HG02970 (cell line): Measurements from ENCODE around the gene SPRY2.

Experiments
- ATAC-seq: cut with Tn5 transposase; IDR thresholded peaks from one replicate; pipeline ENCODE4 v1.9.1; 2021; ENCODE audit warnings: mild to moderate bottlenecking, moderate library complexity, moderate number of reproducible peaks; ENCODE audit not compliant: unreplicated experiment, low FRiP score

The SPRY2 gene

GRCh38 chr13:80341101-80341755 is at the start of gene SPRY2:
TSS of gene SPRY2 (minus strand) at chr13:80341126. CDS start at chr13:80337705, 3,421 bp downstream.
- ATAC-seq = peak; percentile 55

- ATAC-seq = no peak
These were observed 49.4 kb upstream of the SPRY2 start for GRCh38 chr13:80390338-80390737.

- ATAC-seq = no peak
These were observed 48.4 kb upstream of the SPRY2 start for GRCh38 chr13:80389073-80390038.

GRCh38 chr13:80388506-80388905 is 47.6 kb upstream of the SPRY2 start:
- ATAC-seq = no peak

GRCh38 chr13:80386592-80386991 is 45.7 kb upstream of the SPRY2 start:
- no peak for ATAC-seq

GRCh38 chr13:80386002-80386401 is 45.1 kb upstream of the SPRY2 start:
- no peak for ATAC-seq

- no peak for ATAC-seq
These were observed 41.6 kb upstream of the SPRY2 start for GRCh38 chr13:80382576-80382975.

GRCh38 chr13:80379245-80379644 is 38.3 kb upstream of the SPRY2 start:
- ATAC-seq = no peak

- no peak for ATAC-seq
These were observed 35.6 kb upstream of the SPRY2 start for GRCh38 chr13:80376554-80376953.

GRCh38 chr13:80374901-80375300 is 34.0 kb upstream of the SPRY2 start:
- no peak for ATAC-seq

- ATAC-seq = no peak
These were observed 33.5 kb upstream of the SPRY2 start for GRCh38 chr13:80374444-80374843.

GRCh38 chr13:80371840-80372509 is 31.0 kb upstream of the SPRY2 start:
- ATAC-seq = no peak

- no peak for ATAC-seq
These were observed 26.5 kb upstream of the SPRY2 start for GRCh38 chr13:80367473-80367872.

GRCh38 chr13:80363890-80364503 is 23.1 kb upstream of the SPRY2 start:
- ATAC-seq = no peak

- ATAC-seq = no peak
These were observed 21.6 kb upstream of the SPRY2 start for GRCh38 chr13:80362481-80362880.

GRCh38 chr13:80361883-80362327 is 21.0 kb upstream of the SPRY2 start:
- ATAC-seq = peak; percentile 82

- ATAC-seq = peak; percentile 15
These were observed 20.4 kb upstream of the SPRY2 start for GRCh38 chr13:80361298-80361697.

- no peak for ATAC-seq
These were observed 19.5 kb upstream of the SPRY2 start for GRCh38 chr13:80360453-80360800.

- no peak for ATAC-seq
These were observed 19.0 kb upstream of the SPRY2 start for GRCh38 chr13:80359778-80360452.

GRCh38 chr13:80359414-80359777 is 18.5 kb upstream of the SPRY2 start:
- ATAC-seq = no peak
